Measurements from ENCODE around the gene TMEM244. TPM values are rescaled to one million over a fixed set of nuclear protein-coding genes. Genes with fewer than 3 reads are reported as not detected.

The TMEM244 gene
- total RNA-seq, 1 donor, result 0.45 TPM

DNA sequence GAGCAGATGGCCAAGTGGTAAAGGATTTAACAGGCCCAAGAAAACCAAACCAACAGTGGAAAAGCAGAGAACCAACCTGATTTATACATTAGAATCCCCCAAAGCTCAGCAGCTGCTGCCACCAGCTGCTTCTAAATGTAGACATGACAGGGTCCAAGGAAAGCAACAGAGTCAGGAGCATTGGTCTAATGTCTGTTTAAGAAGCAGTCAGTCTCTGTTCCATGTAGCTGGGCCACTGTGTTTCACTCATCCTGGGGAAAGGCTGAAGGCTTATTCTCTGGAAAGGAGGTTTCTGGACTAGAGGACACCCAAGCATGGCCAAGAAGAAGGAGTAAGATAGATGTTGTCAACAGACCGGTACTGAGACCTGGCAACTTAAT is 75.4 kb downstream of the TMEM244 start:
- no peak overlapping the region for H3K4me3 ChIP-seq (ENCODE audit: low read depth, low read length)
- TF ChIP-seq, protein P1, sequence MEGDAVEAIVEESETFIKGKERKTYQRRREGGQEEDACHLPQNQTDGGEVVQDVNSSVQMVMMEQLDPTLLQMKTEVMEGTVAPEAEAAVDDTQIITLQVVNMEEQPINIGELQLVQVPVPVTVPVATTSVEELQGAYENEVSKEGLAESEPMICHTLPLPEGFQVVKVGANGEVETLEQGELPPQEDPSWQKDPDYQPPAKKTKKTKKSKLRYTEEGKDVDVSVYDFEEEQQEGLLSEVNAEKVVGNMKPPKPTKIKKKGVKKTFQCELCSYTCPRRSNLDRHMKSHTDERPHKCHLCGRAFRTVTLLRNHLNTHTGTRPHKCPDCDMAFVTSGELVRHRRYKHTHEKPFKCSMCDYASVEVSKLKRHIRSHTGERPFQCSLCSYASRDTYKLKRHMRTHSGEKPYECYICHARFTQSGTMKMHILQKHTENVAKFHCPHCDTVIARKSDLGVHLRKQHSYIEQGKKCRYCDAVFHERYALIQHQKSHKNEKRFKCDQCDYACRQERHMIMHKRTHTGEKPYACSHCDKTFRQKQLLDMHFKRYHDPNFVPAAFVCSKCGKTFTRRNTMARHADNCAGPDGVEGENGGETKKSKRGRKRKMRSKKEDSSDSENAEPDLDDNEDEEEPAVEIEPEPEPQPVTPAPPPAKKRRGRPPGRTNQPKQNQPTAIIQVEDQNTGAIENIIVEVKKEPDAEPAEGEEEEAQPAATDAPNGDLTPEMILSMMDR (IDR thresholded peaks at IDR 0.05; ENCODE audit: insufficient read depth, low read length), result no peak
- DNase-seq (ENCODE audit: low read depth), result no peak

DNA sequence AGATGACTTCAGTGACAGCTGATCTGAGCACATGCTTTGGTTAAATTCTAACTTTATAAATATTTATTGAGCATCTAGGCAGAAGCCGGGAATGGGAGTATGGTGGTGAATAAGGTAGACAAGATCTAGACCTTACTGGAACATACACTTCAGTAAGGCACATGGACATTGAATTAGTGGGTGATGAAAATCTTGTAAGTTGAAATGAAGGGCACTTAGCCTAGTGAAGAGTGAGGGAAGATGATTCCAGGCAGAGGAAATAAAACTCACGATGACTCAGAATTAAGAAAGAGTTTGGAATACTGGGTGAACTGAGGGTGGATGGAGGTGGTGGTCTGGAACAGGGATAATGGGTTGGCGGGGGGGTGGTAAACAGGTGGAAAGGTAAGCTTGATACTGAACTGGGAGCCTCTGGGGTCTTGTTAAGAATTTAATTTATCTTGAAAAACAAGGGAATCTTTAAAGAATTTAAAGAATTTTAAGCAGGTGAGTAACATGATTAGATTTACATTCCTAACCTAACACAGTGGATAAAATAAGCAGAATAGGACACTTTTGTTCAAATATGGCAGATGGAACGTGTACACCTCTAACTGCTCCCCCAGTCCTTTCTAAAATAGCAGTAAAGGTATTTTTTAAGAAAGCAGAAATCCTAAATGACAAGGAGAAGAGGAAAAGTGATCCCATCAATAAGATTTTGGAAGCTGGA is 75.9 kb downstream of the TMEM244 start:
- H3K4me3 ChIP-seq (ENCODE audit: low read depth, low read length), result no peak overlapping the region
- TF ChIP-seq, protein P1 (IDR thresholded peaks at IDR 0.05; ENCODE audit: insufficient read depth, low read length), result no peak
- DNase-seq (ENCODE audit: low read depth), result peak; percentile 14

Small RNAs within 50 kb of the gene (small RNA-seq; reads per million reads assigned to genes)
- gene AL451046.2, result not detected

Other genes starting within 250 kb of the TMEM244 start
- gene ARHGAP18, start 151.1 kb downstream of the TMEM244 start, total RNA-seq (ENCODE audit: low replicate concordance), result 26.2 and 65.8 TPM in 2 replicates
- gene L3MBTL3, start 157.3 kb upstream of the TMEM244 start, total RNA-seq (ENCODE audit: low replicate concordance), result 9.8 and 16.4 TPM in 2 replicates